ENCODE results near the gene UBE2C. TPM values are rescaled to one million over a fixed set of nuclear protein-coding genes. Genes with fewer than 3 reads are reported as not detected.

UBE2C gene
- total RNA-seq, 1 experiment from 2014 or later: 249 TPM

DNA sequence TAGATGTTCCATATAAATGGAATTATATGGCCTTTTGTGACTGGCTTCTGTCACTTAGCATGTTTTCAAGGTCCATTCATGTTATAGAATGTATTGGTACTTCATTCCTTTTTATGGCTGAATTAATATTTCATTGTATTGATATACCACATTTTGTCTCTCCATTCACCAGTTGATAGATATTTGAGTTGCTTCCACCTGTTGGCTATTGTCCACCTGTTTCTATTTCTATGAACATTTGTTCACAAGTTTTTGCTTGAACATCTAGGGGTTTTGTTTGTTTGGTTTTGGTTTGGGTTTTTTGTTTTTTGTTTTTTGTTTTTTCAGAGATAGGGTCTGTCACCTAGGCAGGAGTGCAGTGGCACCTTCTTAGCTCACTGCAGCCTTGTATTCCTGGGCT, 44.0 kb upstream of the UBE2C start:
- Mint-ChIP-seq H3K27me3 (ENCODE audit: low read depth) (no peaks in the 10 kb centered on the region), H3K9me3 (peaks cover 9% of the 10 kb centered on the region), H3K4me1 (peaks cover 45% of the 10 kb centered on the region), H3K4me3 (no peak overlapping the region), H3K36me3 (peaks cover 6% of the 10 kb centered on the region), H3K27ac (peak overlapping the region; percentile 84)
- ATAC-seq (no peak), DNase-seq (ENCODE audit: low spot score) (no peak)
- TF ChIP-seq SOX15 (CRISPR knock-in tag; IDR thresholded peaks at IDR 0.05) (no peak), IRF2 (CRISPR knock-in tag; IDR thresholded peaks at IDR 0.05; ENCODE audit: borderline replicate concordance, low read depth) (no peak)
- TF ChIP-seq, protein P1, sequence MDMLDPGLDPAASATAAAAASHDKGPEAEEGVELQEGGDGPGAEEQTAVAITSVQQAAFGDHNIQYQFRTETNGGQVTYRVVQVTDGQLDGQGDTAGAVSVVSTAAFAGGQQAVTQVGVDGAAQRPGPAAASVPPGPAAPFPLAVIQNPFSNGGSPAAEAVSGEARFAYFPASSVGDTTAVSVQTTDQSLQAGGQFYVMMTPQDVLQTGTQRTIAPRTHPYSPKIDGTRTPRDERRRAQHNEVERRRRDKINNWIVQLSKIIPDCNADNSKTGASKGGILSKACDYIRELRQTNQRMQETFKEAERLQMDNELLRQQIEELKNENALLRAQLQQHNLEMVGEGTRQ (CRISPR knock-in tag; IDR thresholded peaks at IDR 0.05): no peak
- TF ChIP-seq, protein P2, sequence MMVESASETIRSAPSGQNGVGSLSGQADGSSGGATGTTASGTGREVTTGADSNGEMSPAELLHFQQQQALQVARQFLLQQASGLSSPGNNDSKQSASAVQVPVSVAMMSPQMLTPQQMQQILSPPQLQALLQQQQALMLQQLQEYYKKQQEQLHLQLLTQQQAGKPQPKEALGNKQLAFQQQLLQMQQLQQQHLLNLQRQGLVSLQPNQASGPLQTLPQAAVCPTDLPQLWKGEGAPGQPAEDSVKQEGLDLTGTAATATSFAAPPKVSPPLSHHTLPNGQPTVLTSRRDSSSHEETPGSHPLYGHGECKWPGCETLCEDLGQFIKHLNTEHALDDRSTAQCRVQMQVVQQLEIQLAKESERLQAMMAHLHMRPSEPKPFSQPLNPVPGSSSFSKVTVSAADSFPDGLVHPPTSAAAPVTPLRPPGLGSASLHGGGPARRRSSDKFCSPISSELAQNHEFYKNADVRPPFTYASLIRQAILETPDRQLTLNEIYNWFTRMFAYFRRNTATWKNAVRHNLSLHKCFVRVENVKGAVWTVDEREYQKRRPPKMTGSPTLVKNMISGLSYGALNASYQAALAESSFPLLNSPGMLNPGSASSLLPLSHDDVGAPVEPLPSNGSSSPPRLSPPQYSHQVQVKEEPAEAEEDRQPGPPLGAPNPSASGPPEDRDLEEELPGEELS (CRISPR knock-in tag; IDR thresholded peaks at IDR 0.05): no peak
- ChIA-PET POLR2A (no interaction called here), CTCF (interaction anchor here (1.0 kb wide), 3 partner anchors 83 to 139 kb away, joined by 3 to 5 read pairs (median 3); partner anchors contain the start of gene WFDC10A)

DNA sequence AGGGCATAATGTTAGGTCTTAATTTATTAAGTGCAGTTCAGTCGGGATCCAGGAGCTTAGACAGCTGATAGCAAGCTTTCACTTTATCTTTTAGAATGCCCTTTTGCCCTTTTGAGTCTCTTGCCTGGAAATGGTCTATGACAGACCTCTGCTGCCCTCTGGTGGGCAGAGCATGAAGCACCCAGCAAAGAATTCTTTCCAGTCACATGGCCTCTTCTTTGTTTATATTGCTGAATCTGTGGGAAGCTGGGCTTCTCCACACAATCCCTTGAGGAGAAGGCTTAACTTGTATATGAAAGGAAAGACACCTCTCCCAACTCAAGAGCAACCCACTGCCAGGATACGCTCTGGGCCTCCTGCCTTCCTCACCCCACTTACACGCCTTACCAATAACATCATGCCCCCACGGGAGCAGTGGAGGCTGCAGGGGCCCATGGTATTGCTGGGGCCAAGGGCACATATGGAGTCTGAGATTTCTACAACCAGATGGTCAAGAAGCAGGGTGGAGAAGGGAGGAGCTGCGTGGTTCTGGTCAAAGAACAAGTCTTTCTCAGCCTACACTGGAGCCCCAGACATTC, 41.2 kb upstream of the UBE2C start:
- DNase-seq (ENCODE audit: low spot score) (peak; percentile 87), ATAC-seq (peak; percentile 79)
- Mint-ChIP-seq H3K9me3 (peaks cover 9% of the 10 kb centered on the region), H3K36me3 (peaks cover 6% of the 10 kb centered on the region), H3K4me1 (peaks cover 29% of the 10 kb centered on the region), H3K4me3 (no peak overlapping the region), H3K27me3 (ENCODE audit: low read depth) (no peaks in the 10 kb centered on the region), H3K27ac (peak overlapping the region; percentile 73)
- CTCF ChIA-PET: interaction anchor here (0.6 to 3.2 kb wide), 105 partner anchors 8 to 671 kb away, joined by 3 to 79 read pairs (median 5); partner anchors contain the start of genes CTSA, DNTTIP1, EPPIN and MATN4
- POLR2A ChIA-PET: interaction anchor here (0.5 to 1.1 kb wide), 3 partner anchors 54 to 226 kb away, joined by 3 read pairs; no protein-coding TSS in a partner anchor
- TF ChIP-seq ETV6 (CRISPR knock-in tag; IDR thresholded peaks at IDR 0.05): peak; percentile 57; the same call in 1 of the 2 replicates
- TF ChIP-seq, protein P3, sequence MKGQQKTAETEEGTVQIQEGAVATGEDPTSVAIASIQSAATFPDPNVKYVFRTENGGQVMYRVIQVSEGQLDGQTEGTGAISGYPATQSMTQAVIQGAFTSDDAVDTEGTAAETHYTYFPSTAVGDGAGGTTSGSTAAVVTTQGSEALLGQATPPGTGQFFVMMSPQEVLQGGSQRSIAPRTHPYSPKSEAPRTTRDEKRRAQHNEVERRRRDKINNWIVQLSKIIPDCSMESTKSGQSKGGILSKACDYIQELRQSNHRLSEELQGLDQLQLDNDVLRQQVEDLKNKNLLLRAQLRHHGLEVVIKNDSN (CRISPR knock-in tag; IDR thresholded peaks at IDR 0.05): peak; percentile 87
- TF ChIP-seq, protein P4, sequence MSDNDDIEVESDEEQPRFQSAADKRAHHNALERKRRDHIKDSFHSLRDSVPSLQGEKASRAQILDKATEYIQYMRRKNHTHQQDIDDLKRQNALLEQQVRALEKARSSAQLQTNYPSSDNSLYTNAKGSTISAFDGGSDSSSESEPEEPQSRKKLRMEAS (CRISPR knock-in tag; IDR thresholded peaks at IDR 0.05): peak; percentile 38; the same call in 1 of the 2 replicates
- TF ChIP-seq CREB1 (CRISPR knock-in tag; IDR thresholded peaks at IDR 0.05): no peak
- TF ChIP-seq, protein P5, sequence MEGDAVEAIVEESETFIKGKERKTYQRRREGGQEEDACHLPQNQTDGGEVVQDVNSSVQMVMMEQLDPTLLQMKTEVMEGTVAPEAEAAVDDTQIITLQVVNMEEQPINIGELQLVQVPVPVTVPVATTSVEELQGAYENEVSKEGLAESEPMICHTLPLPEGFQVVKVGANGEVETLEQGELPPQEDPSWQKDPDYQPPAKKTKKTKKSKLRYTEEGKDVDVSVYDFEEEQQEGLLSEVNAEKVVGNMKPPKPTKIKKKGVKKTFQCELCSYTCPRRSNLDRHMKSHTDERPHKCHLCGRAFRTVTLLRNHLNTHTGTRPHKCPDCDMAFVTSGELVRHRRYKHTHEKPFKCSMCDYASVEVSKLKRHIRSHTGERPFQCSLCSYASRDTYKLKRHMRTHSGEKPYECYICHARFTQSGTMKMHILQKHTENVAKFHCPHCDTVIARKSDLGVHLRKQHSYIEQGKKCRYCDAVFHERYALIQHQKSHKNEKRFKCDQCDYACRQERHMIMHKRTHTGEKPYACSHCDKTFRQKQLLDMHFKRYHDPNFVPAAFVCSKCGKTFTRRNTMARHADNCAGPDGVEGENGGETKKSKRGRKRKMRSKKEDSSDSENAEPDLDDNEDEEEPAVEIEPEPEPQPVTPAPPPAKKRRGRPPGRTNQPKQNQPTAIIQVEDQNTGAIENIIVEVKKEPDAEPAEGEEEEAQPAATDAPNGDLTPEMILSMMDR (IDR thresholded peaks at IDR 0.05): peak; percentile 95
- TF ChIP-seq ZNF263 (CRISPR knock-in tag; IDR thresholded peaks at IDR 0.05; ENCODE audit: low read depth): no peak
- TF ChIP-seq, protein P2 (CRISPR knock-in tag; IDR thresholded peaks at IDR 0.05): no peak
- TF ChIP-seq, protein P6, sequence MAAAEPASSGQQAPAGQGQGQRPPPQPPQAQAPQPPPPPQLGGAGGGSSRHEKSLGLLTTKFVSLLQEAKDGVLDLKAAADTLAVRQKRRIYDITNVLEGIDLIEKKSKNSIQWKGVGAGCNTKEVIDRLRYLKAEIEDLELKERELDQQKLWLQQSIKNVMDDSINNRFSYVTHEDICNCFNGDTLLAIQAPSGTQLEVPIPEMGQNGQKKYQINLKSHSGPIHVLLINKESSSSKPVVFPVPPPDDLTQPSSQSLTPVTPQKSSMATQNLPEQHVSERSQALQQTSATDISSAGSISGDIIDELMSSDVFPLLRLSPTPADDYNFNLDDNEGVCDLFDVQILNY (CRISPR knock-in tag; IDR thresholded peaks at IDR 0.05): no peak
- TF ChIP-seq, protein P7, sequence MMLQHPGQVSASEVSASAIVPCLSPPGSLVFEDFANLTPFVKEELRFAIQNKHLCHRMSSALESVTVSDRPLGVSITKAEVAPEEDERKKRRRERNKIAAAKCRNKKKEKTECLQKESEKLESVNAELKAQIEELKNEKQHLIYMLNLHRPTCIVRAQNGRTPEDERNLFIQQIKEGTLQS (CRISPR knock-in tag; conservative IDR thresholded peaks at IDR 0.05): no peak
- peak; percentile 85 for TF ChIP-seq FOXK1 (CRISPR knock-in tag; IDR thresholded peaks at IDR 0.05)
- TF ChIP-seq, protein P1 (CRISPR knock-in tag; IDR thresholded peaks at IDR 0.05): peak; percentile 88
